ENCODE data around the gene CACNA2D2.

DNA sequence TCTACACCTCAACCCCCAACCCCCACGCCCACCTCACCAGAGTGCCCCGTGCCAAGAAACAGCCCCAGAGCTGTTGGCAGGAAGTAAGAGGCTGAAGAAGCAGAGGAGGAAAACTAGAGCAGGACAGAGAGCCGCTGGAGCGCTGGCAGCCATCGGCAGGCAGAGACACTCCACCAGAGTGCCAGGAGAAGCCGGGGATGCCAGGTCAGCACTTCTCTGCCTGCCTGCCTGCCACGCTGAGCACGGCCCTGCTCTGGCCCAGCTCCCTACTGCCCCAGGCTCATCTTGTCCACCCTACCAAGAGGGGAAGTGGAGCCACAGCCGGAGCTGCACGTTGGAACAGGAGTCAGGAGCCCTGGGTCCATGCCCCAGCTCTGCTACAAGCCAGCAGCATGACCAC is 29.7 kb downstream of the CACNA2D2 start:
- TF ChIP-seq CTCF (IDR thresholded peaks at IDR 0.05) (no peak), POLR2A (IDR thresholded peaks at IDR 0.05) (no peak), EP300 (IDR thresholded peaks at IDR 0.05) (no peak)
